Endothelial cell of umbilical vein (primary cell): ENCODE measurements around the gene HSPB1. TPM values are rescaled to one million over a fixed set of nuclear protein-coding genes. Genes with fewer than 3 reads are reported as not detected.
A peak's percentile ranks its signal among the peaks of the same experiment; 100 is the strongest.

Experiments
- BruUV-seq: library from RNA; stranded (reverse); fragments of 400-500 nt; replicated peaks from 2 replicates; lab custom pipeline; 2021; lab: Mats Ljungman, UMichigan
- CTCF ChIA-PET: fragments of 300-600, 350-600 bp; sonication (Branson Sonifier 250); formaldehyde crosslinking; loops from one replicate; lab custom pipeline; 2021; ENCODE audit warnings: antibody characterized with exemption, inconsistent platforms; lab: Charles Lee
- POLR2A ChIA-PET: fragments of 300-600, 350-600 bp; sonication (Branson Sonifier 250); formaldehyde crosslinking; loops from one replicate; lab custom pipeline; 2021; ENCODE audit warnings: antibody characterized with exemption, inconsistent platforms; lab: Charles Lee
- DNase-seq: peaks from one replicate; pipeline ENCODE4 v3.0.0-alpha.2; 2011; ENCODE audit warnings: low read depth, low spot score
- FAIRE-seq: peaks from 2 replicates; lab custom pipeline; 2011; peaks lifted over from hg19 to GRCh38; lab: Jason Lieb, UNC
- H2AFZ ChIP-seq: 2 replicates; pipeline ENCODE4 v1.6.0; 2012; ENCODE audit warnings: low read depth, low read length, control low read depth, inconsistent platforms
- H3K27ac ChIP-seq: 2 replicates; pipeline ENCODE4 v1.5.1; 2011; ENCODE audit warnings: low read depth, mild to moderate bottlenecking, control low read depth, low read length, moderate library complexity; ENCODE audit not compliant: insufficient read depth
- H3K27me3 ChIP-seq, 2 experiments: 2 replicates each; pipeline versions ENCODE4 v1.6.0 to v1.6.1; 2011; ENCODE audit warnings: low read length in 2 of 2, mixed read lengths in 1 of 2; ENCODE audit not compliant: control insufficient read depth in 2 of 2, insufficient read depth in 2 of 2
- H3K36me3 ChIP-seq, 2 experiments: 2 replicates in 1 of 2; 3 replicates in 1 of 2; pipeline ENCODE4 v1.5.1; 2011; ENCODE audit warnings: low read length in 2 of 2, mild to moderate bottlenecking in 1 of 2, moderate library complexity in 1 of 2; ENCODE audit not compliant: control insufficient read depth in 2 of 2, insufficient read depth in 2 of 2; ENCODE audit errors: extremely low read depth in 1 of 2
- H3K4me1 ChIP-seq: 3 replicates; pipeline ENCODE4 v1.5.1; 2011; ENCODE audit warnings: mild to moderate bottlenecking, low read length; ENCODE audit not compliant: control insufficient read depth, insufficient read depth; ENCODE audit errors: extremely low read depth
- H3K4me2 ChIP-seq: 2 replicates; pipeline ENCODE4 v1.6.1; 2011; ENCODE audit warnings: low read length, control low read depth, mixed read lengths; ENCODE audit not compliant: insufficient read depth
- H3K4me3 ChIP-seq, 3 experiments: fragments of 200-600 bp in 1 of 3; sonication (generic), shearing (Covaris generic) in 1 of 3; replicated peaks in 1 of 3; 2 replicates each; pipeline ENCODE4 v1.5.1; 2011 to 2016; ENCODE audit warnings: control low read depth in 3 of 3, low read length in 3 of 3, mild to moderate bottlenecking in 2 of 3, inconsistent platforms in 1 of 3, low read depth in 1 of 3, moderate library complexity in 1 of 3; ENCODE audit not compliant: insufficient read depth in 1 of 3
- H3K79me2 ChIP-seq: 2 replicates; pipeline ENCODE4 v1.6.0; 2012; ENCODE audit warnings: low read length, inconsistent platforms; ENCODE audit not compliant: control insufficient read depth, insufficient read depth
- H3K9ac ChIP-seq: replicated peaks from 2 replicates; pipeline ENCODE3; 2011; ENCODE audit warnings: low read length, control low read depth; ENCODE audit not compliant: insufficient read depth; ENCODE audit errors: extremely low read depth
- H3K9me1 ChIP-seq: replicated peaks from 3 replicates; pipeline ENCODE4 v1.6.0; 2011; ENCODE audit warnings: mild to moderate bottlenecking, low read length; ENCODE audit not compliant: control insufficient read depth, insufficient read depth; ENCODE audit errors: extremely low read depth
- H3K9me3 ChIP-seq: replicated peaks from 2 replicates; pipeline ENCODE4 v1.5.1; 2012; ENCODE audit warnings: low read length, inconsistent platforms; ENCODE audit not compliant: control insufficient read depth, insufficient read depth
- H4K20me1 ChIP-seq: replicated peaks from 2 replicates; pipeline ENCODE3; 2011; ENCODE audit warnings: mild to moderate bottlenecking, low read length; ENCODE audit not compliant: control insufficient read depth, insufficient read depth; ENCODE audit errors: extremely low read depth
- EZH2 ChIP-seq: IDR thresholded peaks from 2 replicates; pipeline ENCODE4 v1.6.1; 2012; ENCODE audit warnings: borderline replicate concordance, low read depth, mild to moderate bottlenecking, moderate library complexity, low read length, inconsistent platforms; ENCODE audit not compliant: severe bottlenecking
- FOS ChIP-seq: IDR thresholded peaks from 2 replicates; pipeline ENCODE4 v1.6.1; 2011; ENCODE audit warnings: mild to moderate bottlenecking, low read length, moderate library complexity, borderline replicate concordance; ENCODE audit not compliant: insufficient read depth
- GATA2 ChIP-seq: IDR thresholded peaks from 2 replicates; pipeline ENCODE4 v1.7.0; 2011; ENCODE audit warnings: low read depth, mild to moderate bottlenecking, moderate library complexity, mixed read lengths, low read length; ENCODE audit not compliant: insufficient read length, insufficient read depth
- JUN ChIP-seq: IDR thresholded peaks from 2 replicates; pipeline ENCODE4 v1.6.1; 2011; ENCODE audit warnings: borderline replicate concordance, low read depth; ENCODE audit not compliant: insufficient read length, insufficient read depth
- MYC ChIP-seq: IDR thresholded peaks from one replicate; pipeline ENCODE4 v1.6.1; 2011; ENCODE audit warnings: mild to moderate bottlenecking, low read depth, low read length
- POLR2A ChIP-seq: IDR thresholded peaks from 2 replicates; pipeline ENCODE4 v1.6.1; 2012; ENCODE audit warnings: low read depth, mild to moderate bottlenecking, control low read depth, low read length
- POLR2AphosphoS5 ChIP-seq: IDR thresholded peaks from 2 replicates; pipeline ENCODE4 v1.6.1; 2012; ENCODE audit warnings: low read depth, mild to moderate bottlenecking, control low read depth, low read length, moderate library complexity; ENCODE audit not compliant: insufficient read depth
- dilution Hi-C: fragments of 300-500 bp; cut with MboI; formaldehyde crosslinking; loops from one replicate; pipeline ENCODE4 v1.15.0; 2019; ENCODE audit warnings: low sequenced_read_pairs; ENCODE audit not compliant: extremely low pct_ligation_motif_present
- intact Hi-C: fragments of 100-400 bp; cut with micrococcal nuclease; formaldehyde crosslinking; loops from one replicate; pipeline ENCODE4 v1.10.0; 2022
- polyA plus RNA-seq, 4 experiments: library from polyadenylated mRNA; depleted of rRNA in 3 of 4; stranded (reverse) in 3 of 4; unstranded in 1 of 4; fragments of >200 nt; gene quantifications; 2 replicates each; pipeline versions ENCODE4 v1.2.1 to v1.2.3, GENCODE V29; 2011 to 2012; ENCODE audit warnings: missing spikeins in 1 of 4
- total RNA-seq: library from RNA; stranded (reverse); gene quantifications from 2 replicates; pipeline ENCODE4 v1.2.3, GENCODE V29; 2021
- TF ChIP-seq, protein P1 (sequence below), 2 donors: IDR thresholded peaks; 1 replicate in 1 of 2; 2 replicates in 1 of 2; pipeline ENCODE4 v1.5.1; 2011; ENCODE audit warnings: low read length in 2 of 2, mild to moderate bottlenecking in 2 of 2, moderate library complexity in 2 of 2, control low read depth in 1 of 2, inconsistent platforms in 1 of 2, low read depth in 1 of 2; ENCODE audit not compliant: insufficient read depth in 1 of 2; ENCODE audit errors: extremely low read depth in 1 of 2
- TF ChIP-seq, protein P2 (sequence below): IDR thresholded peaks from 2 replicates; pipeline ENCODE4 v1.6.1; 2011; ENCODE audit not compliant: insufficient read depth, insufficient read length

HSPB1 gene
- total and polyA plus RNA-seq, 2 donors (not counting 3 experiments of a cell fraction or from before 2014, with no cell fraction given), result 1,748 to 3,130 TPM

DNA sequence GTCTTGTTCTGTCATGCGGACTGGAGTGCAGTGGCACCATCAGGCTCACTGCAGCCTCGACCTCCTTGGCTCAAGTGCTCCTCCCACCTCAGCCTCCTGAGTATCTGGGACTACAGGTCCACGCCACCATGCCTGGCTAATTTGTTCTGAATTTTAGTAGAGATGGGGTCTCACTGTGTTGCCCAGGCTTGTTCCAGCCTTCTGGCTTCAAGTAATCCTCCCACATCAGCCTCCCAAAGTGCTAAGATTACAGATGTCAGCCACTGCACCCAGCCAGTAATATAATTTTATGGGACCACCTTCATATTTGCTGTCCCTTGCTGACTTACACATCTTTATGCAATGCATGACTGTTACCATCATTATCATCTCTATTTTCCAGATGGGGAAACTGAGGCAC lies 1.5 kb upstream of the HSPB1 start:
- CTCF ChIA-PET, result no interaction called here
- Histone ChIP-seq H4K20me1 (no peaks in the 10 kb centered on the region), H3K79me2 (peaks cover 20% of the 10 kb centered on the region), H3K4me1 (peaks cover 12% of the 10 kb centered on the region), H3K9me1 (no peaks in the 10 kb centered on the region), H3K9me3 (no peaks in the 10 kb centered on the region), H3K9ac (no peak overlapping the region), H3K27ac (no peak overlapping the region), H3K4me3 (no peak overlapping the region), H3K4me2 (no peak overlapping the region), H3K36me3 (peaks cover 7 to 10% of the 10 kb centered on the region in 2 experiments), H2AFZ (no peak overlapping the region), H3K27me3 (no peaks in the 10 kb centered on the region)
- BruUV-seq, result no TSS peak
- FAIRE-seq (peak; percentile 24), DNase-seq (no peak)
- dilution Hi-C loops (no loop called here), intact Hi-C loops (no loop called here)
- TF ChIP-seq FOS (no peak), POLR2A (no peak), MYC (no peak), GATA2 (no peak), EZH2 (no peak), JUN (no peak), POLR2AphosphoS5 (no peak)
- TF ChIP-seq, protein P1, sequence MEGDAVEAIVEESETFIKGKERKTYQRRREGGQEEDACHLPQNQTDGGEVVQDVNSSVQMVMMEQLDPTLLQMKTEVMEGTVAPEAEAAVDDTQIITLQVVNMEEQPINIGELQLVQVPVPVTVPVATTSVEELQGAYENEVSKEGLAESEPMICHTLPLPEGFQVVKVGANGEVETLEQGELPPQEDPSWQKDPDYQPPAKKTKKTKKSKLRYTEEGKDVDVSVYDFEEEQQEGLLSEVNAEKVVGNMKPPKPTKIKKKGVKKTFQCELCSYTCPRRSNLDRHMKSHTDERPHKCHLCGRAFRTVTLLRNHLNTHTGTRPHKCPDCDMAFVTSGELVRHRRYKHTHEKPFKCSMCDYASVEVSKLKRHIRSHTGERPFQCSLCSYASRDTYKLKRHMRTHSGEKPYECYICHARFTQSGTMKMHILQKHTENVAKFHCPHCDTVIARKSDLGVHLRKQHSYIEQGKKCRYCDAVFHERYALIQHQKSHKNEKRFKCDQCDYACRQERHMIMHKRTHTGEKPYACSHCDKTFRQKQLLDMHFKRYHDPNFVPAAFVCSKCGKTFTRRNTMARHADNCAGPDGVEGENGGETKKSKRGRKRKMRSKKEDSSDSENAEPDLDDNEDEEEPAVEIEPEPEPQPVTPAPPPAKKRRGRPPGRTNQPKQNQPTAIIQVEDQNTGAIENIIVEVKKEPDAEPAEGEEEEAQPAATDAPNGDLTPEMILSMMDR (IDR thresholded peaks at IDR 0.05; ENCODE audit: extremely low read depth in 1 of 2, insufficient read depth in 1 of 2, low read depth in 1 of 2, low read length in 2 of 2), result no peak
- TF ChIP-seq, protein P2, sequence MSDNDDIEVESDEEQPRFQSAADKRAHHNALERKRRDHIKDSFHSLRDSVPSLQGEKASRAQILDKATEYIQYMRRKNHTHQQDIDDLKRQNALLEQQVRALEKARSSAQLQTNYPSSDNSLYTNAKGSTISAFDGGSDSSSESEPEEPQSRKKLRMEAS, result no peak
- POLR2A ChIA-PET, result no interaction called here
